ENCODE measurements around the gene NPC2. TPM values are rescaled to one million over a fixed set of nuclear protein-coding genes. Genes with fewer than 3 reads are reported as not detected.

NPC2 gene
- total RNA-seq, 1 donor from 2014 or later = 177 TPM

- Mint-ChIP-seq H3K36me3 (ENCODE audit: insufficient read depth) (no peaks in the 10 kb centered on the region), H3K4me3 (ENCODE audit: low read depth) (no peak overlapping the region), H3K4me1 (ENCODE audit: low read depth) (peaks cover 2% of the 10 kb centered on the region), H3K9me3 (ENCODE audit: low read depth) (no peaks in the 10 kb centered on the region), H3K27ac (no peak overlapping the region), H3K27me3 (no peaks in the 10 kb centered on the region)
- no peak for DNase-seq (ENCODE audit: low spot score, unreplicated experiment)
- TF ChIP-seq CTCF (IDR thresholded peaks at IDR 0.05; ENCODE audit: unreplicated experiment) = no peak
Measured at GRCh38 chr14:74518221-74518620, 25.1 kb upstream of the NPC2 start.

- no peak for TF ChIP-seq CTCF (IDR thresholded peaks at IDR 0.05; ENCODE audit: unreplicated experiment)
- Mint-ChIP-seq H3K9me3 (ENCODE audit: low read depth) (no peaks in the 10 kb centered on the region), H3K27ac (no peak overlapping the region), H3K4me3 (ENCODE audit: low read depth) (no peak overlapping the region), H3K36me3 (ENCODE audit: insufficient read depth) (no peaks in the 10 kb centered on the region), H3K27me3 (no peaks in the 10 kb centered on the region), H3K4me1 (ENCODE audit: low read depth) (peaks cover 2% of the 10 kb centered on the region)
- DNase-seq (ENCODE audit: low spot score, unreplicated experiment) = no peak
Measured at GRCh38 chr14:74517731-74518130, 24.6 kb upstream of the NPC2 start.

GRCh38 chr14:74516451-74517160 is 23.5 kb upstream of the NPC2 start:
- no peak overlapping the region for H3K4me3 Mint-ChIP-seq (ENCODE audit: low read depth)
- peak overlapping the region; percentile 41 for H3K27ac Mint-ChIP-seq
- H3K36me3 Mint-ChIP-seq (ENCODE audit: insufficient read depth) = no peaks in the 10 kb centered on the region
- H3K4me1 Mint-ChIP-seq (ENCODE audit: low read depth) = peaks cover 2% of the 10 kb centered on the region
- no peaks in the 10 kb centered on the region for H3K9me3 Mint-ChIP-seq (ENCODE audit: low read depth)
- H3K27me3 Mint-ChIP-seq = peaks cover 3% of the 10 kb centered on the region
- DNase-seq (ENCODE audit: low spot score, unreplicated experiment) = no peak
- no peak for TF ChIP-seq CTCF (IDR thresholded peaks at IDR 0.05; ENCODE audit: unreplicated experiment)

- DNase-seq (ENCODE audit: low spot score, unreplicated experiment) = no peak
- no peak for TF ChIP-seq CTCF (IDR thresholded peaks at IDR 0.05; ENCODE audit: unreplicated experiment)
- H3K27ac Mint-ChIP-seq = no peak overlapping the region
Measured at GRCh38 chr14:74515891-74516412, 22.8 kb upstream of the NPC2 start.

GRCh38 chr14:74514471-74514941 is 21.4 kb upstream of the NPC2 start:
- no peak overlapping the region for H3K27ac Mint-ChIP-seq
- no peak for DNase-seq (ENCODE audit: low spot score, unreplicated experiment)
- peaks cover 2% of the 10 kb centered on the region for H3K4me1 Mint-ChIP-seq (ENCODE audit: low read depth)
- peaks cover 14% of the 10 kb centered on the region for H3K27me3 Mint-ChIP-seq
- H3K9me3 Mint-ChIP-seq (ENCODE audit: low read depth) = no peaks in the 10 kb centered on the region
- TF ChIP-seq CTCF (IDR thresholded peaks at IDR 0.05; ENCODE audit: unreplicated experiment) = no peak
- no peak overlapping the region for H3K4me3 Mint-ChIP-seq (ENCODE audit: low read depth)
- no peaks in the 10 kb centered on the region for H3K36me3 Mint-ChIP-seq (ENCODE audit: insufficient read depth)

More at GRCh38 chr14:74515891-74516412, 22.8 kb upstream of the NPC2 start:
- Mint-ChIP-seq H3K4me3 (ENCODE audit: low read depth) (no peak overlapping the region), H3K27me3 (peaks cover 9% of the 10 kb centered on the region), H3K36me3 (ENCODE audit: insufficient read depth) (no peaks in the 10 kb centered on the region), H3K4me1 (ENCODE audit: low read depth) (peaks cover 2% of the 10 kb centered on the region), H3K9me3 (ENCODE audit: low read depth) (no peaks in the 10 kb centered on the region)
